Type B pancreatic cell (in vitro differentiated cells): Measurements from ENCODE around the gene NELFA. TPM values are rescaled to one million over a fixed set of nuclear protein-coding genes. Genes with fewer than 3 reads are reported as not detected.

Experiments used
- DNase-seq: peaks from one replicate; pipeline ENCODE4 v3.0.0; 2021; ENCODE audit warnings: mixed read lengths; ENCODE audit not compliant: unreplicated experiment; ENCODE audit errors: extremely low spot score
- H3K27ac Mint-ChIP-seq: 2 replicates; pipeline ENCODE4 v1.8.0; 2021; ENCODE audit warnings: mild to moderate bottlenecking, mixed read lengths
- H3K27me3 Mint-ChIP-seq: 2 replicates; pipeline ENCODE4 v1.8.0; 2021; ENCODE audit warnings: mixed read lengths
- H3K36me3 Mint-ChIP-seq: 2 replicates; pipeline ENCODE4 v1.8.0; 2021; ENCODE audit warnings: mixed read lengths
- H3K4me1 Mint-ChIP-seq: one replicate; pipeline ENCODE4 v1.8.0; 2021; ENCODE audit warnings: mixed read lengths; ENCODE audit not compliant: unreplicated experiment
- H3K4me3 Mint-ChIP-seq: 2 replicates; pipeline ENCODE4 v1.8.0; 2021; ENCODE audit warnings: mild to moderate bottlenecking, mixed read lengths
- H3K9me3 Mint-ChIP-seq: 2 replicates; pipeline ENCODE4 v1.8.0; 2021; ENCODE audit warnings: mixed read lengths
- CTCF ChIP-seq: fragments of 200-600 bp; sonication (generic); conservative IDR thresholded peaks from 2 replicates; pipeline ENCODE4 v1.5.0; 2021; ENCODE audit warnings: antibody characterized with exemption, mild to moderate bottlenecking
- long read RNA-seq: library from polyadenylated mRNA; unstranded; transcript quantifications from one replicate; pipeline ENCODE4 v2.0.0, GENCODE V29; 2020
- total RNA-seq: library from RNA; stranded (reverse); gene quantifications from 2 replicates; pipeline ENCODE4 v1.2.1, GENCODE V29; 2021; ENCODE audit warnings: low replicate concordance

Gene NELFA
- 42.2 and 44.8 TPM in 2 replicates for total RNA-seq
- long read RNA-seq, partial matches to known transcripts: 1 of 8 reads
- long read RNA-seq, other reads (novel, unspliced or antisense): 4 of 8 reads

GRCh38 chr4:2008921-2009650 is at the start of gene NELFA:
Gene NELFA (minus strand): TSS chr4:2008974. CDS start chr4:2008959, 15 bp downstream.
- TF ChIP-seq CTCF: peak; percentile 70
- H3K9me3 Mint-ChIP-seq: no peaks in the 10 kb centered on the region
- peak within 1 kb of the TSS; percentile 96 for H3K4me3 Mint-ChIP-seq
- H3K27ac Mint-ChIP-seq: peak within 1 kb of the TSS; percentile 95
- H3K36me3 Mint-ChIP-seq: peaks cover 8% of the 10 kb centered on the region
- peaks cover 3% of the 10 kb centered on the region for H3K27me3 Mint-ChIP-seq
- peak; percentile 96 for DNase-seq
- H3K4me1 Mint-ChIP-seq: peaks cover 17% of the 10 kb centered on the region

- DNase-seq: no peak
- Mint-ChIP-seq H3K27me3 (peaks cover 34% of the 10 kb centered on the region), H3K9me3 (no peaks in the 10 kb centered on the region), H3K27ac (no peak overlapping the region), H3K4me3 (peak overlapping the region; percentile 83), H3K4me1 (no peaks in the 10 kb centered on the region), H3K36me3 (no peaks in the 10 kb centered on the region)
- TF ChIP-seq CTCF: no peak
Measured at GRCh38 chr4:2057382-2058065, 48.8 kb upstream of the NELFA start.

DNA sequence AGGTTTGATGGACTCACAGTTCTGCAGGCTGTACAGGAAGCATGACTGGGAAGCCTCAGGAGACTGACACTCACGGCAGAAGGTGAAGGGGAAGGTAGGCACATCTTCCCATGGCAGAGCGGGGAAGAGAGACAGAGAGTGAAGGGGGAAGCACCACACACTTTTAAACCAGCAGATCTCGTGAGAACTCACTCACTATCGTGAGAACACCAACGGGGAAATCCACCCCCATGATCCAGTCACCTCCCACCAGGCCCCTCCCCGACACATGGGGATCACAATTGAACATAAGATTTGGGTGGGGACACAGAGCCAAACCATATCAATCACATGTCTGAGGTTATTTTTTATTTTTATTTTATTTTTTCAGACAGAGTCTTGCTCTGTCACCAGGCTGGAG is 45.4 kb upstream of the NELFA start:
- Mint-ChIP-seq H3K9me3 (no peaks in the 10 kb centered on the region), H3K27me3 (peaks cover 47% of the 10 kb centered on the region), H3K4me1 (no peaks in the 10 kb centered on the region), H3K27ac (no peak overlapping the region), H3K36me3 (no peaks in the 10 kb centered on the region), H3K4me3 (no peak overlapping the region)
- no peak for DNase-seq
- TF ChIP-seq CTCF: no peak

- Mint-ChIP-seq H3K9me3 (no peaks in the 10 kb centered on the region), H3K36me3 (no peaks in the 10 kb centered on the region), H3K4me3 (no peak overlapping the region), H3K27me3 (peaks cover 29% of the 10 kb centered on the region), H3K27ac (no peak overlapping the region), H3K4me1 (no peaks in the 10 kb centered on the region)
- no peak for TF ChIP-seq CTCF
- DNase-seq: peak; percentile 50
Measured at GRCh38 chr4:2051086-2051485, 42.3 kb upstream of the NELFA start.

DNA sequence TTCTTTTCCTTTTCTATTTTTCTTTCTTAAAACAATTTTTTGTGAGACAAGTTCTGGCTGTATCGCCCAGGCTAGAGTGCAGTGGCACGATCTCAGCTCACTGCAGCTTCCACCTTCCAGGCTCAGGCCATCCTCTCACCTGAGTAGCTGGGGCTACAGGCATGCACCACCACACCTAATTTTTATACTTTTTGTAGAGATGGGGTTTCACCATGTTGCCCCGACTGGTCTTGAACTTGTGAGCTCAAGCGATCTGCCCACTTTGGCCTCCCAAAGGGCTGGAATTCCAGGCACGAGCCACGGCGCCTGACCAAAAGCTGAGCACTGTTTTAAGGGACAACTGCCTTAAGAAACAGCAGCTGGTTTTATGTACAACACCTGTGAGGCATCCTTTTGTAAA is 41.0 kb upstream of the NELFA start:
- Mint-ChIP-seq H3K4me3 (no peak overlapping the region), H3K27me3 (peaks cover 21% of the 10 kb centered on the region), H3K9me3 (no peaks in the 10 kb centered on the region), H3K4me1 (no peaks in the 10 kb centered on the region), H3K36me3 (no peaks in the 10 kb centered on the region), H3K27ac (no peak overlapping the region)
- DNase-seq: peak; percentile 50
- TF ChIP-seq CTCF: no peak
